GM18873 (cell line): ENCODE results near the gene BET1.

ENCODE experiments used
- ATAC-seq: cut with Tn5 transposase; IDR thresholded peaks from one replicate; pipeline ENCODE4 v1.9.1; 2021; ENCODE audit warnings: mild to moderate bottlenecking, moderate library complexity, moderate number of reproducible peaks; ENCODE audit not compliant: unreplicated experiment, low FRiP score

Gene BET1

GRCh38 chr7:94015538-94015937 lies 11.4 kb upstream of the BET1 start:
- no peak for ATAC-seq

GRCh38 chr7:94012746-94013145 lies 8.6 kb upstream of the BET1 start:
- no peak for ATAC-seq

DNA sequence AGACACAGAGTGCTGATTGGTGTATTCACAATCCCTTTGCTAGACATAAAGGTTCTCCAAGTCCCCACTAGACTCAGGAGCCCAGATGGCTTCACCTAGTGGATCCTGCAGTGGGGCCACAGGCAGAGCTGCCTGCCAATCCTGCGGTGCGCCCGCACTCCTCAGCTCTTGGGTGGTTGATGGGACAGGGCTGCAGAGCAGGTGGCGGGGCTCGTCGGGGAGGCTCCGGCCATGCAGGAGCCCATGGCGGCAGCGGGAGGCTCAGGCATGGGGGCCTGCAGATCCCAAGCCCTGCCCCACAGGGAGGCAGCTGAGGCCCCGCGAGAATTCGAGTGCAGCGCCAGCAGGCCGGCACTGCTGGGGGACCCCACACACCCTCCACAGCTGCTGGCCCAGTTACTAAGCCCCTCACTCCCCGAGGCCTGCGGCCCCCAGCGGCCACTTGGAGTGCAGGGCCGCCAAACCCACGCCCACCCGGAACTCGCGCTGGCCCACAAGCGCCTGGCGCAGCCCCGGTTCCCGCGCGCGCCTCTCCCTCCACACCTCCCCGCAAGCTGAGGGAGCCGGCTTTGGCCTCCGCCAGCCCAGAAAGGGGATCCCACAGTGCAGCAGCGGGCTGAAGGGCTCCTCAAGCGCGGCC lies 7.7 kb upstream of the BET1 start:
- ATAC-seq, result no peak

DNA sequence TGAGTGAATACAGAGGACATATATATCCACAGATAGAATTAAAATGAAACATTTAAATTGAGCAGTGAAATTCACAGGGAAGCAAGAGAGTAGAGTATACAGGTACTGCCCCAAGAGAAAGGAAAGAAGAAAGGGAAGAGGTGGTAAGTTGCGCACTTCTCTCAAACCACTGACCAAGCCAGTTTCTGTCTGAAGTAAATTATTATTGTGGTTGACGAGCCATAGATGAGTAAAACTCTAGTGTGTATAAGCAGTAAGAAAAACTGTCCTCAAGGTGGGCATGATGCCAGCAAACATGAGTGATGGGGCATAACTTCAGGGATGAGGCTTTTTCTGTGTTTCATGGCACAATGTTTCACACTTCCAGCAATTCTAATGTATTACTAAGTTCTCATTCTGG lies 4.4 kb upstream of the BET1 start:
- ATAC-seq, result no peak

- no peak for ATAC-seq
Measured at GRCh38 chr7:94005753-94006152, 1.6 kb upstream of the BET1 start.

DNA sequence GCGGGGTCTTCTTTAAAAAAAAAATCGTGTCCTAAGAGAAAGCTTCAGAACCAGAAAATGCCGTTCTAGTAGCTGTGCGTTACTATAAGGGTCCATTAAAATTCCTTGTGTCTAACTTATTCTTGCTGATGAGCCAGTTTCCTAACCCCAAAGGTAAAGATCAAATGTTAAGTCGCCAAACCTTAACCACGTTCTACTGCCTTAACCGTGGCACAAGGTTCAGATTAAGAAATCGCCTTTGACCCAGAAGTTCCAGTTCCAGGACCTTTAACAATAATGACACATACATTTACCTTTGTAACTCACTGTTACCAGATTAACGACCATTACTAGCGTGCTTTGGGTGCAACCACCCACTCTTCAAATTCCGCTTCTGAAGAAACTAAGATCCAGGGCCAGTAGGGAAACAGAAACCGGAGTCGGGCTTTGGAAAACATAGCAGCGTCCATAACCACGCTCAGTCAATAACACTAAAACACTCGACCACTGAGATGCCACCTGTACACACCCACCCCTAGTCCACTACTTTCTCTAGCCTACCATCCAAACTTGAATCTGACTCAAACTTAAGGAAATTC lies 620 bp downstream of the BET1 start:
- ATAC-seq, result peak; percentile 24

DNA sequence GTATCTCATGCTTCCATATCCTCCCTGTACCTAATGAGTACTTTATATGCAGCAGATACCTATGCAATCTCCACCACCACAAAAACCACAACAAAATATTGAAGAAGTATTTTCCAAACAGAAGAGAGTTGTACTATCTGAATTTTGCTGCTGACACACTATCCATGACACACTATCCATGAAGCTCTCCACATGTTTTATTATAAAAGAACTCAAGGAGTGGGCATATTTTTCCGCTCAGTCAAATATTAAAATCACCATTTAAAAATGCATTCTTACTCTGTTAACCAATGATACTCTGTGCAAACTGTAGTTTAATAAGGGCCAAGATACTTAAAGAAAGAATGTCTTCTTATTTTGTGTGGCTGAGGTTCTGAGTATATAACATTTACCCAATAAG lies 2.8 kb downstream of the BET1 start:
- ATAC-seq, result no peak

- no peak for ATAC-seq
Measured at GRCh38 chr7:93997868-93998267, 6.3 kb downstream of the BET1 start.

DNA sequence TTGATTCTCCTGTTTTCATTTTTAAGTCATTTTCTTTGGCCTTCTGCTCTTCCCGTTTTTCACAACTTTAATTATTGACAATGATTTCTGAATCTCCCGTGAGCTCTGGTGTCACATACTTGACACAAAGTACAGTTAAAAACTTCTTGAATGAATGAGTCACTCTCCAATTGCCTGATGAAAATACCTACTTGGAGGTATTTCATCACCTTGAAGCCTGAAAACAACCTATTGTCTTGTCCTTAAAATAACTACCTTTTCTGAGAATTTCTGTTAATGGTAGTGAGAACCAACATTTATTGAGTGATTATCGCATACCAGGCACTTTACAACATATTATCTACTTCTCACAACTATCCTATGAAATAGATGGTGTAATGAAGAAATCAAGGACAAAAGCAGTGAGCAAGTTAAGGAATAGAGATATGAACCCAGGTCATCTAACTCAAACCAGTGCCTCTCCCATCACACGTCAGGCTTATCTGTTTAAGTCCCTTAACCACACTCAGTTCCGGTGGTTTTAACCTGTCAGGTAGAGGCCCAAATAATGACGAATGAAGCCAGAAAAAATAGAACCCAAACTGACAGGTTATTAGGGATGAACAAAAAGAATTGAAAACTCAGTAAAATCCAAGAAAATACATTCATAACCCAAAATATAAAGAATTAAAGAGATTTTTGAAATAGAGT lies 11.6 kb downstream of the BET1 start:
- ATAC-seq, result no peak

GRCh38 chr7:93987297-93987696 lies 16.9 kb downstream of the BET1 start:
- ATAC-seq, result no peak

DNA sequence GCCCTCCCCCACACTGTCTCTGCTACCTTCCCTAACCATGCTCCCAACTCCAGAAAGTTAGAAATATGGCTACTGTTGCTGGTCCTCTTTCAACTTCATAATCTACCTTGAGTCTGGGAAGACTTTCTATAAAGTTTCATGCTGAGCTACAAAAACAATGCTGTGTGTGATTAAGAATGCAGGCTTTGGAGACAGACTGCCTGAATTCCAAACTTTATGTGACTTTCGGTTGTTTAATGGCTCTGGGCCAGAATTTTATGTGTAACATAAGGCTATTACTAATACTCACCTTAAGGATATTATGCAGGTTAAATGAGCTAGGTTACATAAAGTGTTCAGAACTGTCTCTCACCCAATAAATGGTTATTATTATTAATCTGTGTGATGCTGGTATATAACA lies 19.1 kb downstream of the BET1 start:
- ATAC-seq, result no peak

DNA sequence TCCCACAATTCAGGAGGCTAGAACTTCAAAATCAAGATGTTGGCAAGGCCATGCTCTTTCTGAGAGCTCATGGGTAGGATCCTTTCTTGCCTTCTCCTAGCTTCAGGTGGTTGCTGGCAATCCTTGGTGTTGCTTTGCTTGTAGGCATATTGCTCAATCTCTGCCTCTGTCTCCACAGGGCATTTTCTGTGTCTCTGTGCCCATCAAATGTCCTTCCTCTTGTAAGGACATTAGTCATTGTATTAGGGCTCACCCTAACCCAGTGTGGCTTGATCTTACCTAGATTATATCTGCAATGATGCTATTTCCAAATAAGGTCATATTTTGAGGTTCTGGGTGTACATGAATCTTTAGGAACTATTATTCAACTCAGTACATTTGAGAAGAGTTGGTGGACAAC lies 20.1 kb downstream of the BET1 start:
- no peak for ATAC-seq

DNA sequence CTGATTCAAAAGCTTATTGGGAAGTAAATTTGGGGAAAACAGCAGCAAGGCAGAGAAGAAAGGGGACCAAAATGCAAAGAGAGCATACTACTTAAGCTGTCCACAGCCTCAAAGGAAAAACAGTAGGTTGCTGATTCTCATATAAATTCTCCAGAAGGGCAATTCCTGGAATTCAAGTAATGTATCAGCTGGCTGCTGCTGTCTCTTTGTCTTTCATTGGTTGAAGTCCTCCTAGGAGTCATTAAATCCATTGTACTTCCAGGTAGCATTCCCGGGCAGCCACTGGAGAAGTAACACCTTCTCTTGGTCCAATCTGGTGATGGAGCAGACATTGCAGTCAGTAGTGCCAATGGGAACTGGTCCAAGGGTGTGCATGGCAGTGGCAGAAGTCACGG lies 22.7 kb downstream of the BET1 start:
- no peak for ATAC-seq

DNA sequence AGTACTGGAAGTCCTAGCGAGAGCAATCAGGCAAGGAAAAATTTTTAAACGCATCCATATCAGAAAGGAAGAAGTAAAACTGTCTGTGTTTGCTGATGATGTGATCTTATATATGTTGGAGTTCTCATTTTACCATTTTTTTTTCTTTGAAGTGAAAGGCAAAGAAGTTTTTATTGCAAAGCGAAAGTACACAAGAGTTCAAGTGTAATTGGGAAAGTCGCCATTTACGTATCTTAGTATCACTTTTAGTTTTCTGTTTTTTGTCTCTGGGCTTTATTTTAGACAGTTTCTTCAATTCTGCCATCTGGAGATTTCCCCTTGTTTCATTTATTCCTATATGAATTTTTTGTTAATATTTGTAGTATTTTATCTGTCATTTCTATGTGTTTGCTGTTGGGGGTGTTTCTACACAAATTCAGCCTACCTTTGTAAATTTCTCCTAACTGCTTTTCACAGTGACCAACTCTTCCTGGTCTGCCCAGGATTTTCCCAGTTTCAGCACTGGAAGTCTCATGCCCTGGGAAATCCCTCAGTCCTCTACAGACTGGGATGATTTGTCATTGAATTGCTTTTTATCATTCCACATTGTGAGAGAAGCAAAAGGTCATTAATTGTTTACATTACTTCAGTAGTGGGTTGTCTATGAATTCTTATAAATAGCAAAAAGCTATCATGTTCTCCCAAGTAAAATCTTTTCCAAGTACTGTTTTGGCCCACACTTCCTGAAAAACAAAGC lies 23.2 kb downstream of the BET1 start:
- peak; percentile 60 for ATAC-seq

GRCh38 chr7:93977211-93977950 lies 26.8 kb downstream of the BET1 start:
- ATAC-seq, result no peak

DNA sequence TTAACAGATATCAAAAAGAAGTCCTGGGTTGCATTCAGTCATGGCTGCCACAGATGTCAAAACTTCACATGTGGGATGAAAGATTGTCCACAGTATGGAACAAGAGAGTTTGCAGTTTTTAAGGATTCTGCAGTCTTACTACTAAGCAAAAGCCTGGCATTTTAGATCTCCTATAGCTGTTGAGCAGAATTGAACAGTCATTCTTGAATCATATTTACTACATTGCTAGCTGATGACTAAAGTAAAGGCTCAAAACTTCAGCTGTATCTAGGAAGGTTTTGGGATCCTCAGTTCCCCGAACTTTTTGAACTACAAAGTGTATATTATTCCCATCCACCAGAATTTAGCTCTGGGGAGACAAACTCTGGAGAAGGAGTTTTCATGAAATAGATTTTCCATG lies 31.0 kb downstream of the BET1 start:
- ATAC-seq, result no peak

- no peak for ATAC-seq
Measured at GRCh38 chr7:93972029-93972725, 32.0 kb downstream of the BET1 start.

- no peak for ATAC-seq
Measured at GRCh38 chr7:93968911-93969620, 35.1 kb downstream of the BET1 start.

DNA sequence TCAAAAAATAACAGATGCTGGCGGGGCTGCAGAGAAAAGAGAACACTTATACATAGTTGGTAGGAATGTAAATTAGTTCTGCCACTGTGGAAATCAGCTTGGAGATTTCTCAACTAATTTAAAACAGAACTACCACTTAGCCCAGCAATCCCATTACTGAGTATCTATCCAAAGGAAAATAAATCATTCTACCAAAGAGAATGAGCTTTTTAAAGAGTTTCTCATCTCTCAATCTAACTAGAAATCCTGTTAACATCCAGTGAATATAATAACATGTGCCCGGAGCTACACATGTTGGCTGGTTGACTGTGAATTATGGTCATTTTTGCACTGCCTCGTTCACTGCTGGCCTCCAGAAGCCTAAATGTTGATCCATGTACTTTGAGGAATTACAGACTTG lies 39.3 kb downstream of the BET1 start:
- ATAC-seq, result no peak

- no peak for ATAC-seq
Measured at GRCh38 chr7:93964262-93964661, 39.9 kb downstream of the BET1 start.
